Keratinocyte (primary cell): ENCODE results near the gene ZNF267. TPM values are rescaled to one million over a fixed set of nuclear protein-coding genes. Genes with fewer than 3 reads are reported as not detected.

Experiments used
- DNase-seq: peaks from one replicate; pipeline ENCODE4 v3.0.0-alpha.2; 2011; ENCODE audit warnings: low read depth, missing footprints, low spot score
- FAIRE-seq: peaks from 2 replicates; lab custom pipeline; 2011; peaks lifted over from hg19 to GRCh38; lab: Jason Lieb, UNC
- H2AFZ ChIP-seq: 2 replicates; pipeline ENCODE4 v1.6.0; 2012; ENCODE audit warnings: low read length, control low read depth, inconsistent platforms; ENCODE audit not compliant: control insufficient read depth
- H3K27ac ChIP-seq: 2 replicates; pipeline ENCODE4 v1.5.1; 2011; ENCODE audit warnings: low read length; ENCODE audit not compliant: control insufficient read depth, insufficient read depth
- H3K27me3 ChIP-seq: 3 replicates; pipeline ENCODE4 v1.6.0; 2011; ENCODE audit warnings: low read length; ENCODE audit not compliant: control insufficient read depth, insufficient read depth; ENCODE audit errors: extremely low read depth
- H3K36me3 ChIP-seq, 2 experiments: 2 replicates in 1 of 2; 3 replicates in 1 of 2; pipeline ENCODE4 v1.5.1; 2011; ENCODE audit warnings: low read length in 2 of 2, mild to moderate bottlenecking in 1 of 2; ENCODE audit not compliant: control insufficient read depth in 2 of 2, insufficient read depth in 2 of 2; ENCODE audit errors: extremely low read depth in 1 of 2
- H3K4me1 ChIP-seq: 3 replicates; pipeline ENCODE4 v1.5.1; 2011; ENCODE audit warnings: low read length; ENCODE audit not compliant: control insufficient read depth, insufficient read depth; ENCODE audit errors: extremely low read depth
- H3K4me2 ChIP-seq: 3 replicates; pipeline ENCODE4 v1.6.0; 2011; ENCODE audit warnings: low read depth, low read length; ENCODE audit not compliant: control insufficient read depth, insufficient read depth; ENCODE audit errors: extremely low read depth
- H3K4me3 ChIP-seq, 3 experiments: fragments of 200-600 bp in 1 of 3; sonication (generic) in 1 of 3; 2 replicates in 2 of 3; 3 replicates in 1 of 3; pipeline ENCODE4 v1.5.1; 2011 to 2016; ENCODE audit warnings: low read length in 3 of 3, mild to moderate bottlenecking in 3 of 3, control low read depth in 2 of 3, inconsistent platforms in 1 of 3, low read depth in 1 of 3, mixed read lengths in 1 of 3, mixed run types in 1 of 3, moderate library complexity in 1 of 3; ENCODE audit not compliant: control insufficient read depth in 2 of 3, insufficient read depth in 2 of 3; ENCODE audit errors: extremely low read depth in 1 of 3
- H3K79me2 ChIP-seq: 2 replicates; pipeline ENCODE4 v1.6.0; 2012; ENCODE audit warnings: low read length; ENCODE audit not compliant: control insufficient read depth, insufficient read depth
- H3K9ac ChIP-seq: 3 replicates; pipeline ENCODE4 v1.6.0; 2011; ENCODE audit warnings: low read length; ENCODE audit not compliant: control insufficient read depth, insufficient read depth; ENCODE audit errors: extremely low read depth
- H3K9me1 ChIP-seq: 3 replicates; pipeline ENCODE4 v1.6.0; 2011; ENCODE audit warnings: low read length; ENCODE audit not compliant: control insufficient read depth, insufficient read depth; ENCODE audit errors: extremely low read depth
- H3K9me3 ChIP-seq: 2 replicates; pipeline ENCODE4 v1.5.1; 2012; ENCODE audit warnings: low read depth, low read length; ENCODE audit not compliant: control insufficient read depth
- H4K20me1 ChIP-seq: 3 replicates; pipeline ENCODE4 v1.6.0; 2011; ENCODE audit warnings: low read length; ENCODE audit not compliant: control insufficient read depth, insufficient read depth; ENCODE audit errors: extremely low read depth
- EZH2 ChIP-seq: IDR thresholded peaks from one replicate; pipeline ENCODE4 v1.6.1; 2012; ENCODE audit warnings: inconsistent platforms, mild to moderate bottlenecking, low read length, moderate library complexity
- dilution Hi-C: fragments of 300-500 bp; cut with MboI; formaldehyde crosslinking; loops from one replicate; pipeline ENCODE4 v1.7.0; 2020; ENCODE audit warnings: low sequenced_read_pairs; ENCODE audit not compliant: extremely low pct_ligation_motif_present
- polyA plus RNA-seq, 5 experiments: library from polyadenylated mRNA; depleted of rRNA in 3 of 5; stranded (reverse) in 3 of 5; stranded (forward) in 1 of 5; unstranded in 1 of 5; fragments of >200 nt; gene quantifications; 1 replicate in 1 of 5; 2 replicates in 3 of 5; 3 replicates in 1 of 5; pipeline versions ENCODE4 v1.2.1 to v1.2.3, GENCODE V29; 2011 to 2012; ENCODE audit warnings: missing spikeins in 2 of 5, low read depth in 1 of 5, low replicate concordance in 1 of 5
- TF ChIP-seq, protein P1 (sequence below), 3 experiments: IDR thresholded peaks in 1 of 3; conservative IDR thresholded peaks in 1 of 3; optimal IDR thresholded peaks in 1 of 3; 2 replicates in 2 of 3; 3 replicates in 1 of 3; pipeline versions ENCODE3 to v1.5.1; 2011; ENCODE audit warnings: low read length in 3 of 3, mild to moderate bottlenecking in 3 of 3, moderate library complexity in 2 of 3, control low read depth in 1 of 3, inconsistent platforms in 1 of 3; ENCODE audit not compliant: insufficient read depth in 2 of 3; ENCODE audit errors: extremely low read depth in 1 of 3

ZNF267 gene
- polyA plus RNA-seq, 1 donor (not counting 4 experiments of a cell fraction or from before 2014, with no cell fraction given), result 10.7 TPM

DNA sequence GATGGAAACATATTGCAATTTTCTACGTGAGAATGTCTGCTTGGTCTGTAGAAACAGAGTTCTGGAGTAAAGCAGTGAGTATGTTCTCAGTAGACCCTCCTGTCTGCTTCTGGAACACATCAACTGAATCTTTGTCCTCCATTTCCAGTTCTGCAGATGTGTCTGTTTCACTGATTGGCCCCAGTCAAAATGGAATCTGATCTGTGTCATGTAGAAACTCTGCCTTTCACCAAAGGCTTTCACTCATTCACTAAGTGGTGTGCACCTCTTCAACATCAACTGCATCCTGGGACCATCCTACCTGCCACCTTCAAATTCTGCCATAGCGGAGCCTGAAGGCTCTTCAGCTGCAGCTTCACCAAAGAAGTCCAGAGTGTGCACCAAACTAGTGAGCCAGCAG, 2.8 kb upstream of the ZNF267 start:
- H3K4me3 ChIP-seq, result no peak overlapping the region
- no peaks in the 10 kb centered on the region for H3K9me1 ChIP-seq
- H2AFZ ChIP-seq, result no peak overlapping the region
- TF ChIP-seq, protein P1, sequence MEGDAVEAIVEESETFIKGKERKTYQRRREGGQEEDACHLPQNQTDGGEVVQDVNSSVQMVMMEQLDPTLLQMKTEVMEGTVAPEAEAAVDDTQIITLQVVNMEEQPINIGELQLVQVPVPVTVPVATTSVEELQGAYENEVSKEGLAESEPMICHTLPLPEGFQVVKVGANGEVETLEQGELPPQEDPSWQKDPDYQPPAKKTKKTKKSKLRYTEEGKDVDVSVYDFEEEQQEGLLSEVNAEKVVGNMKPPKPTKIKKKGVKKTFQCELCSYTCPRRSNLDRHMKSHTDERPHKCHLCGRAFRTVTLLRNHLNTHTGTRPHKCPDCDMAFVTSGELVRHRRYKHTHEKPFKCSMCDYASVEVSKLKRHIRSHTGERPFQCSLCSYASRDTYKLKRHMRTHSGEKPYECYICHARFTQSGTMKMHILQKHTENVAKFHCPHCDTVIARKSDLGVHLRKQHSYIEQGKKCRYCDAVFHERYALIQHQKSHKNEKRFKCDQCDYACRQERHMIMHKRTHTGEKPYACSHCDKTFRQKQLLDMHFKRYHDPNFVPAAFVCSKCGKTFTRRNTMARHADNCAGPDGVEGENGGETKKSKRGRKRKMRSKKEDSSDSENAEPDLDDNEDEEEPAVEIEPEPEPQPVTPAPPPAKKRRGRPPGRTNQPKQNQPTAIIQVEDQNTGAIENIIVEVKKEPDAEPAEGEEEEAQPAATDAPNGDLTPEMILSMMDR (optimal IDR thresholded peaks at IDR 0.05 in 1 of 3, IDR thresholded peaks at IDR 0.05 in 1 of 3, conservative IDR thresholded peaks at IDR 0.05 in 1 of 3; ENCODE audit: extremely low read depth in 1 of 3, insufficient read depth in 2 of 3, low read length in 3 of 3), result no peak
- no peak for TF ChIP-seq EZH2
- H3K4me2 ChIP-seq, result no peak overlapping the region
- peaks cover 29% of the 10 kb centered on the region for H3K4me1 ChIP-seq
- peaks cover 22% of the 10 kb centered on the region for H3K79me2 ChIP-seq
- FAIRE-seq, result no peak
- no peak for DNase-seq
- H3K9ac ChIP-seq, result no peak overlapping the region
- H3K9me3 ChIP-seq, result no peaks in the 10 kb centered on the region
- no peaks in the 10 kb centered on the region for H4K20me1 ChIP-seq
- dilution Hi-C loops, result no loop called here
- H3K27me3 ChIP-seq, result no peaks in the 10 kb centered on the region
- H3K27ac ChIP-seq, result no peak overlapping the region
- H3K36me3 ChIP-seq, result no peaks in the 10 kb centered on the region

DNA sequence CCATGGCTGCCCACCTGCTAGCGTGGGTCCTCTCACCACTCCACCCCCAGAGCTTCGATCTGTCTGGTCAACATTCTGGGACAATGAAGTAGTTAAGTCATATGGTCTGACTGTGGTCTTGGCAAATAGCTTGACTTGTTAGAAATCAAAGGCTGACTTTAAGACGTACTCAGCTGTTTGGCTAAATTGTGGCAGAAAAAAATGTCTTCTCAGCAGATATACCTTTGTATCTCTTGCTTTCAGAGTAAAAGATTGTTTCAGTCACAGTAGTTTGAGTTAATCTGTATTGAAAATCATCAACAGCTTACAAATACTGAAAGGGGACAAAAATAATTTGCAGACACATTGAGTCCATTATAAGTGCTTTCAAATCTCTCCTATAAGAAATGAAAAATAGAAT, 2.1 kb upstream of the ZNF267 start:
- no peak for DNase-seq

More for the DNA sequence above, 2.1 kb upstream of the ZNF267 start:
- Histone ChIP-seq H3K4me2 (no peak overlapping the region), H4K20me1 (no peaks in the 10 kb centered on the region), H3K27me3 (no peaks in the 10 kb centered on the region), H3K9me3 (no peaks in the 10 kb centered on the region), H3K27ac (no peak overlapping the region), H3K79me2 (peaks cover 29% of the 10 kb centered on the region), H3K4me1 (peaks cover 34% of the 10 kb centered on the region), H3K36me3 (no peaks in the 10 kb centered on the region), H3K9me1 (no peaks in the 10 kb centered on the region), H3K9ac (no peak overlapping the region), H2AFZ (no peak overlapping the region), H3K4me3 (no peak overlapping the region)
- dilution Hi-C loops, result no loop called here
- TF ChIP-seq, protein P1 (optimal IDR thresholded peaks at IDR 0.05 in 1 of 3, IDR thresholded peaks at IDR 0.05 in 1 of 3, conservative IDR thresholded peaks at IDR 0.05 in 1 of 3; ENCODE audit: extremely low read depth in 1 of 3, insufficient read depth in 2 of 3, low read length in 3 of 3), result no peak
- no peak for TF ChIP-seq EZH2
- FAIRE-seq, result no peak
